A172 (cell line): ENCODE data around the gene STXBP3. TPM values are rescaled to one million over a fixed set of nuclear protein-coding genes. Genes with fewer than 3 reads are reported as not detected.
"Not testable (repeated sequence)": the region's sequence is repeated elsewhere in the genome, so short reads cannot be mapped to it uniquely, and the experiment has no call there.

Experiments used
- DNase-seq: peaks from one replicate; pipeline ENCODE4 v3.0.0-alpha.2; 2015; ENCODE audit warnings: low spot score
- total RNA-seq: library from RNA; depleted of rRNA; stranded (reverse); fragments of >200 nt; shearing (Covaris generic); gene quantifications from 2 replicates; pipeline ENCODE4 v1.2.3, GENCODE V29; 2014; rRNA removed

The STXBP3 gene, protein sequence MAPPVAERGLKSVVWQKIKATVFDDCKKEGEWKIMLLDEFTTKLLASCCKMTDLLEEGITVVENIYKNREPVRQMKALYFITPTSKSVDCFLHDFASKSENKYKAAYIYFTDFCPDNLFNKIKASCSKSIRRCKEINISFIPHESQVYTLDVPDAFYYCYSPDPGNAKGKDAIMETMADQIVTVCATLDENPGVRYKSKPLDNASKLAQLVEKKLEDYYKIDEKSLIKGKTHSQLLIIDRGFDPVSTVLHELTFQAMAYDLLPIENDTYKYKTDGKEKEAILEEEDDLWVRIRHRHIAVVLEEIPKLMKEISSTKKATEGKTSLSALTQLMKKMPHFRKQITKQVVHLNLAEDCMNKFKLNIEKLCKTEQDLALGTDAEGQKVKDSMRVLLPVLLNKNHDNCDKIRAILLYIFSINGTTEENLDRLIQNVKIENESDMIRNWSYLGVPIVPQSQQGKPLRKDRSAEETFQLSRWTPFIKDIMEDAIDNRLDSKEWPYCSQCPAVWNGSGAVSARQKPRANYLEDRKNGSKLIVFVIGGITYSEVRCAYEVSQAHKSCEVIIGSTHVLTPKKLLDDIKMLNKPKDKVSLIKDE
- 54.5 and 63.2 TPM in 2 replicates for total RNA-seq

DNA sequence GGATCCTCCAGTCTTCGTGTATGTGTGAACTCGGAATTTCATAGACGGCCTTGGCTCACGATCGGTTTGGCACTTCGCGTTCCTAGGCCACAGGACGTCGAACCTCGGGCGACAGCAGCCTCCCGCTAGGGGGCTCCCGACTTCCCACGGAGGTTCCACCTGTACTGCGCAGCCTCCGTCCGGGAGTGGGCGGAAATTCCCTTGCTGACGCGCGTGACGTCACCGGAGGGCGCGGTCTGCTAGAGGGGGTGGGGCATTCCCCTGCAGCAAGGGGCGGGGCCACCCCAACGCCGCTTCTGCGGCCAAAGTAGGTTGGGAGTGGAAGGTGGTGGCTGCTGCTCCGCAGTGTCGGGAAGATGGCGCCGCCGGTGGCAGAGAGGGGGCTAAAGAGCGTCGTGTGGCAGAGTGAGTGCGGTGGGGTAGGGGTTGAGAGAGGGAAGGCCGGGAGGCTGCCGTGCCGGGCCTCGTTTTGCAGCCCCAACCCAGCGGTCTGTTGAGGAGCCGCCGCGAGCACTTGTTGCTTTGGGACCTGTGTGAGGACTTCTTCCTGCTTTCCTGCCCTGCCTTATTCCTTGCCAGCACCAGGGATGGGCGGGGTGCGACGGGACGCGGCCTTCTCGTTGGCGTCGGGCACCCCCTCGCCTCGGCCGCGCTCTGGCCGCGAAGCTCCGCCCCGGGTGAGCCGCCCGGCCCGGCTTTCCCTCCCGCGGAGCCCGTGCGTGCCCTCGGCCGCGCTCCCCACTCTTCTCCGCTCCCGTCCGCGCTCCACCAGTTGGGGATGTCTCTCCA is at the start of gene STXBP3:
Gene STXBP3, plus strand, starts transcription at position 293 of the 789 bp plus-strand sequence. Its CDS starts 64 bp downstream, at position 357.
- DNase-seq: peak; percentile 93

DNA sequence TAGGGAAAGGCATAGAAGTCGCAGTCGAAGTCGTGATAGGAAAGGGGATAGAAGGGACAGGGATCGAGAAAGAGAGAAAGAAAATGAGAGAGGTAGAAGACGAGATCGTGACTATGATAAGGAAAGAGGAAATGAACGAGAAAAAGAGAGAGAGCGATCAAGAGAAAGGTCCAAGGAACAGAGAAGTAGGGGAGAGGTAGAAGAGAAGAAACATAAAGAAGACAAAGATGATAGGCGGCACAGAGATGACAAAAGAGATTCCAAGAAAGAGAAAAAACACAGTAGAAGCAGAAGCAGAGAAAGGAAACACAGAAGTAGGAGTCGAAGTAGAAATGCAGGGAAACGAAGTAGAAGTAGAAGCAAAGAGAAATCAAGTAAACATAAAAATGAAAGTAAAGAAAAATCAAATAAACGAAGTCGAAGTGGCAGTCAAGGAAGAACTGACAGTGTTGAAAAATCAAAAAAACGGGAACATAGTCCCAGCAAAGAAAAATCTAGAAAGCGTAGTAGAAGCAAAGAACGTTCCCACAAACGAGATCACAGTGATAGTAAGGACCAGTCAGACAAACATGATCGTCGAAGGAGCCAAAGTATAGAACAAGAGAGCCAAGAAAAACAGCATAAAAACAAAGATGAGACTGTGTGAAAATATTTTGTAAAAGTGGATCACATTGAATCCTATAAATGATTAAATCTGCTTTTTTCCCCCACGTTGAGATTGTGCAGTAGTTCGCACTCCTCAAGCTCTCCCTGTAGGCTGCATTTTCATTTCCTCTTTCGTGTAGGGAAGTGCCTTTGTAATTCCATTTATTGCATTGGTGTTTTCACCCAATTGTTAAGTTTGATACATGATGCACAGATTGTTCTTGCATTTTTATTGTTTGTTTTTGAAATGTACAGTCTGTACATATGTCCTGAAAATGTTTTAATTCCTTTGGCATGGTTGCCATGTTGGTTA is 46.8 kb upstream of the STXBP3 start:
- no peak for DNase-seq

DNA sequence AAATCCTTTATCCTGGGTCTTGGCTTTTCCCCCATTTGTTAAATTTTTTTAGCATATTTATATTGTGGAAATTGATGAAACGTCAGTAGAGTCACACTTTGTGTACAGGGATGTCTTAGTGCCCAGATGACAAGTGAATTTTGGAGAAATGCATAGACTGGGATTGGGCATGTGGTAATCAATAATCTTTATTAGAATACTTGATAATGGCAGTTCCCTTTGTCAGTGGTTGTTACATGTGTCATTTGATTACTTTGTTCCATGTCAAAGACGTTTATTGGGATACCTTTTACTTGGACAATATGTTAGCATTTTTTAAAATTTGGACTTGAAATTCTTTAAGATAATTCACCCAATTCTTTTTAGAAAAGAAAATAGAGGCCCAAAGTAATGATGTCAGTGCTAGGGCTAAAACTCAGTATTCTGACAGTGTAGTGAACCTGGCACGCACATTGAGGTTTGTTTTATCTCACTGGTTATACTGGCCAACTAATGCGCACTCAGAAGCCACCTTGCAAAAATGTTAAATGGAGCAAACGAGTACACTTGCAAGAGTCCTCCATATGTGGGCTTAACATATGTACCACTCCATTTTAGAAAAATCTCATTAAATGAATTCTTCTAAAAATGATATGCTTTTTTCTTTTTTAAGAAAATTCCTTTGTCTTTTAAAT is 45.2 kb upstream of the STXBP3 start:
- DNase-seq: no peak

DNA sequence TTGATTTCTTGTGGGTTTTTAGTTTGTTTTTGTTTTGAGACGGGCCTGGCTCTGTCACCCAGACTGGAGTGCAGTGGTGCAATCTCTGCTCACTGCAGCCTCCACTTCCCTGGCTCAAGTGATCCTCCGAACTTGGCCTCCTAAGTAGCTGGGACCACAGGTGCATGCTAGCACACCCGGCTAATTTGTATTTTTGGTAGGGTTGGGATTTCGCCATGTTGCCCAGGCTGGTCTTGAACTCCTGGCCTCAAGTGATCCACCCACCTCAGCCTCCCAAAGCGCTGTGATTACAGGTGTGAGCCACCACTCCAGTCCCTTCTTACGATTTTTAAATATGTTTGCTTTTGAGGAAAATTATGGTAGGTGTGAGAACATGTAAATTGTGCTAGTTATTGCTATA is 44.4 kb upstream of the STXBP3 start:
- DNase-seq: not testable (repeated sequence)

DNA sequence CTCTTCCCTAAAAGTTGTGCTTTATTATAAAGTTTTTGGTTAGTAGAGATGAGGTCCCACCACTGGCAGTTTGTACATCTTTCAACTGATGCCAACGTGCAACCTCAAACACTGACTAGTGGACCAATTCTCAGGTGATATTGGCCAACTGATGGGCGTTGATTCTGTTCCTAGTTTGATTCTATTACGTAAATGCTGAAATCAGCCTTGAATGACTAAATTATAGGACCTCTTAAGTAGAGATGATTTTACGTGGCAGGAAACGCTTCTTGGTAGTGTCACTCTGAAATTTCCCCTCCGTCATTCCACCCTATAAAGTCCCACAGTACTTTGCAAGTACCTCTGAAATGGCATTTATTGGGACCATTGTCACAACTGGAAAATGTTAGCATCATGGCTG is 42.5 kb upstream of the STXBP3 start:
- DNase-seq: peak; percentile 20

DNA sequence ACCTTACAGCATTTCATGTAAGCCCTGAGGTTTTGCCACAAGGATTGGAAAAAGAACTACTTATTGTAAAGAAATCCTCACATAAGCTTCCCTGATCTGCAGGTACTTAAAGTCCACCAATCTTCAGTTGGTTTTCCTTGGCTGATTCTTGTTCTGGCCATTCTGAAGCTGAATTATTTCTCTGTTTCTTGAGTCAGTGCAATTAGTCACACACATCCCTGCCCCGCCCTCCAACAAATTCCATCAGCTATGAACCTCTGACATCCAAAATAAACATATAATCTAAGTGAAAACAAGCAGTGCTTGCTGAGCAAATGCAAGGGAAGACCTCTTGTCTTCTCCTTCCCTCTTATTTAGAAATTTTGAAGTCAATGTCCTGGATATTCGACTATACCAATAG is 42.0 kb upstream of the STXBP3 start:
- peak; percentile 58 for DNase-seq

DNA sequence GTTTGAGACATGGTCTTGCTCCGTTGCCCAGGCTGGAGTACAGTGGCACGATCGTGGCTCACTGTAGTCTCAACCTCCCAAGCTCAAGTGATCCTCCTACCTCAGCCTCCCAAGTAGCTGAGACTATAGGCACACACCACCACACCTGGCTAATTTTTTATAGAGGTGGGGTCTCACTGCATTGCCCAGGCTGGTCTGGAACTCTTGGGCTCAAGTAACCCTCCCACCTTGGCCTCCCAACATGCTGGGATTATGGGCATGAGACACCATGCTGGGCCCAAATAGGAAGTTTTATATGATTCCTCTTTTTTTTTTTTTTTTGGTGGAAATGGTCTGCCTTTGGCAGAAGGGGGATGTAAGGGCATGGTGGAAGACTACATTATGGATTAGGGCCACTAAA is 39.8 kb upstream of the STXBP3 start:
- no peak for DNase-seq

DNA sequence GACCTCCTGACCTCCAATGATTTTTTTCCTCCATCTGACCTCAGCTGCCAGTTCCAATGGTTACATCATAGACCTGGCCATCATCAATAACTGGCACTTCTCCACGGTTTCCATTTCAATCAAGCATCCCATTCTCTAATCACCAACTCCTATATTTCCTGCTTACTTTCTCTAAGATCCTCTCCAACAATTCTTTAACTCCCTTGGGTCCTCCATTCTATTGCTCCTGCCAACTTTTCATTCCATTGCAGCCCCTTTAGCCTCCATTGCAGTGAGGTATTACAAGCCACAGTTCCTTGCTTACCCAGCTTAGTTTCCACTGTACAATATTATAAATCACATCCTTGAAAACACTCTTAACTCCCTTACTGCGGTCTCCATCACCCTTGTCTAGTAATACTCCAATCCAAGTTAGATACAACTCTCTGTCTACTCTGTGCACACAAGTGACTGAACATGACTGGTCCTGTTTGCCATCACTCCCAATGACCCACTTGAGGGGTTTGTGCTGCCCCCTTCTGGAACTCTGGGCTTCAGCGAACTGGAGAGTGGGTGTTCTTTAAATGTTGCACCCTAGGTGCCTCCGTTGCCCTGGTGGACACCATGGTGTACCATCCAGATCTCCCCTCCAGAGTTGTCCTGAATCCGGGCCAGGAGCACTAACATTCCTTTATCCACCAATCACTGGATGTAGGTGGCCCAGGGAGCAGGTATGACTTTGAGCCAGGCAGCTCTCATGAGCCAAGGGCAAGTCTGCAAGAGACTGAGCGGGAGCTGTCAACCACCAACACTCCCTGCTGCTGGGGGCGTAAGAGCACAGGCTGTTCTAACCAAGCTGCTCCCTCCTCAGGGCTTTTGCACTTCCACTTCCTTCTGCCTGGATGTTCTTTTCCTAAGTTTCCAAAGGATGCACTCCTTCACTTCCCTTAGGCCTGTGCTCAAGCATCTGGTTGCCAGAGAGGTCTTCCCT is 37.5 kb upstream of the STXBP3 start:
- DNase-seq: no peak

DNA sequence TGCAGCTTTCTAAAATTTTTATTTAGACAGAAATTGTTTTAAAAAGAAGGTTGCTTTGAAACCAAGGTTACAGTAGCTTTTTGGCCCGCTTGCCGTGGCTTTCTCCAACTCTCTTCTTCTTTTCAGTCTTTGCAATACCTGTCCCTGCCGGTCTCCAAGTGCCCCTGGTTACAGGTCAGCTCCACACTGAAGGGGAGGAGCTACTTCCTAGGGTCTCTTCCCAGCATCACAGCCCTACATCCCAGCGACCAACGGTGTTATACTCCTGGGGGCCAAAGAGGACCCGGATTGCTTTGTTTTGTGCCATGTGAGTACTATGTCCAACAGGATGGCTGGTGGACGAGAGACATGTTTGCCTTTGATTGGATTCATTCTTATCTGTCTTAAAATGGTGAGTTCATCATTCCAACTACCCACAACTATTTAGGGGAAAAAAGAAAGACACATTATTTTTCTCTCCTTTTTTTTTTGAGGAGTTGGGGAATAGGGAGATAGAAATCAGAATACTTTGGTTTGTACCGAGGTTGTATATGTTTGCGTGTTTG is 33.8 kb upstream of the STXBP3 start, which contains the start of gene FNDC7:
Gene FNDC7, plus strand, starts transcription at position 303 of the 545 bp plus-strand sequence. Its CDS starts 26 bp downstream, at position 329.
- DNase-seq: no peak

DNA sequence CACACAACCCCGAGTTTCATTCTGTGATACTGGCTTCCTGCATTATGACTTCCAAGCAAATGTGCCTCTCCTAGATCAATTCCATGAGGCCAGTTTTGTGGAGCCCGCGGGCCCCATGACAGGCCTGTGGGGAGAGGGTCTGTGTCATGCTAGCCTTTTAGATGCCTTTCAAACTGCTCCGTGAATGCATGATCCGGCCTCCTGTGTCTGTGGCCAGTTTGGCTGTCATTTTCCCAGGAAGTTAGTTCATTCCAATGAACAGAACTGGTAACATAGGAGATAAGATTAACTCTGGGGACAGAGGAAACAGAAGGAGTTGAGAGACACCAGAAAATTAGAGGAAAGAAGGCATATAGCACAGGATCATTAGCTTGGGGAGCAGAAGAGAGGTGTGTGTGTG is 30.5 kb upstream of the STXBP3 start:
- no peak for DNase-seq

DNA sequence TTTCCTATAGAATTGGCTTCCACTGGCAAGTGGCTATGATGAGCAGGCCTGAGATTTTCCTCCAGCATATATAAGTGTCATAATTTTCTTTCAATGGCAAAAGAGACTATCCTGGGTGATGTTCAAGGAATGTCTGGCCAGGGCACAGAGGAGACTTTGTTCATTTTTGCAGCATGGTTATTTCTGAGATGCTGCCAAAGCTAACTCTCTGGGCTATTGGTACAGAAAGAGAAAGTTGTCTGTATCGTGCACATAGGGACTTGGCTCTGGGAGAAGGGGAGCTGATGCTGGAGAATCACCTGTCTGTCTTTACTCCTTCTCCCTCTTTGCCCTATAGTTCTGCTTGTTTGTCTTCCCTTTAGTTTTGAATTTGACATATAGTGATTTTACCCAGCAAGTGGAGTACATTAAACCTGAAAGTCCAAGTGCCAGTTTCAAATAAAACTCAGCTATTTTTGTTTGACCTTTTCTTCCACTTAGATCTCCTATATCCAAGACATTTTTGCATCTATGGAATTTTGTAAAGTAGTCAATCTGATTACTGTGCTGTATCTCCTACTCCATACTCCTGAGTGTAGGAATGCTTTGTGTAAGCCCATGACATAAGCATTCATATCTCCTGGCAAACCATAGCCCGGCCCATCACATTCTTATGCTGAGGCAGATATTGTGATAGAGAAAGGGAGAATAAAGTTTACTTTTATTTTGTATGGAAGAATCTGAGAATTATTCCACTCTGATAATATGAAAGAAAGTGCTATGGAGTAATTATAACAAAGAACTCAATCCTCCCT is 29.8 kb upstream of the STXBP3 start:
- no peak for DNase-seq

DNA sequence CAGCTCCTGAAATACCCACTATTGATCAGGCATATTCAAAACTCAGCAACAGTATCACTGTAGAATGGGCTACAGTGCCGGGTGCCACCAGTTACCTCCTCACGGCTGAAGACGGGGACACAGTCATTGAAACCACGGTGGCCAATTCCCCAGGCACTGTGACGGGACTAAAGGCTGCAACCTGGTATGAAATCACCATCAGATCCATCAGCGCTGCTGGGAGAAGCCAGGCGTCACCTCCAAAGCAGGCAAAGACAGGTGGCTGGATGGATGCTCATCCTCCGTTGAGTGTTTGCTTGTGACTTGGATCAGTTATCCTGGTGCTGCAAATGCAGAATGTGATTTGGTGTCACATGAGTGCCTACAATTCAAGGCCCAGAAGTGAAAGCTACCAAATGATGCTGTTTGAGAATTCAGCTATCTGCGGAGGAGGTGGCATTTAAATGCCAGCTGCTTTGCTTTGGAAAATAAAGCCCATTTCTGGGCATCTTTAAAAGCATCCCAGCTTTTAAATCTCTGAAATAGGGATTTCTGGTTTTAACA is 28.6 kb upstream of the STXBP3 start:
- DNase-seq: no peak

DNA sequence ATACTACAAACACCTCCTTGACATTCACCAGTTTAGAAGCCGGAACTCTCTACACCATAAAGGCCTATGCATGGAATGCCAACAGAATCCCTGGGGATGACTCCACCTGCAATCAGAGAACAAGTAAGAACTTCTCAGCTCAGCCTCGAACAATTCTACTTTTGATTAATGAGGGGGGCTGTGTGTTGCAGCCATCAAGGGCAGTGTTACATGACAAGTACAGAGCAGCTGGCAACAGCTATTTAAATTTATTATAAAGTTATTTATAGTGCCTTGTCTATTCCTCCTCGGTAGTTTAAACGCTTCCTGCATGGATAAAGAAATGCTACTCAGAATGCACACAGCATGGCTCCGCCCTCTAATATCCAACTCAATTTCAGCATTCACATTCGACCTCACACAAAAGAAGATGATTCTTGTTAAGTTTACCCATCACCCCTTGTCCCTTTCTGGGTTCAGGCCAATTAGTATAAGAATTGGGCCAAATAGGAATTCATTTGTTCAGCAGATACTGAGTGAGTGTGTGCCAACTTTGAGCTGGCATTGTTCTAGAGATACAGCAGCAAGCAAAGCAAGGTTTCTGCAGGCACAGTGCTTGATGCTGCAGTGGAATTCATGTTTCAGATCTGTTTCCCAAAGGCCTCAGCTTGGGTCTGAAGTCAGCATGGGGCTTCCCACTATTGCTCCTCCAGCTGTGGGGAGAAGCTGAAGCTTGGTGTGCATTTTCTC is 27.4 kb upstream of the STXBP3 start:
- no peak for DNase-seq

DNA sequence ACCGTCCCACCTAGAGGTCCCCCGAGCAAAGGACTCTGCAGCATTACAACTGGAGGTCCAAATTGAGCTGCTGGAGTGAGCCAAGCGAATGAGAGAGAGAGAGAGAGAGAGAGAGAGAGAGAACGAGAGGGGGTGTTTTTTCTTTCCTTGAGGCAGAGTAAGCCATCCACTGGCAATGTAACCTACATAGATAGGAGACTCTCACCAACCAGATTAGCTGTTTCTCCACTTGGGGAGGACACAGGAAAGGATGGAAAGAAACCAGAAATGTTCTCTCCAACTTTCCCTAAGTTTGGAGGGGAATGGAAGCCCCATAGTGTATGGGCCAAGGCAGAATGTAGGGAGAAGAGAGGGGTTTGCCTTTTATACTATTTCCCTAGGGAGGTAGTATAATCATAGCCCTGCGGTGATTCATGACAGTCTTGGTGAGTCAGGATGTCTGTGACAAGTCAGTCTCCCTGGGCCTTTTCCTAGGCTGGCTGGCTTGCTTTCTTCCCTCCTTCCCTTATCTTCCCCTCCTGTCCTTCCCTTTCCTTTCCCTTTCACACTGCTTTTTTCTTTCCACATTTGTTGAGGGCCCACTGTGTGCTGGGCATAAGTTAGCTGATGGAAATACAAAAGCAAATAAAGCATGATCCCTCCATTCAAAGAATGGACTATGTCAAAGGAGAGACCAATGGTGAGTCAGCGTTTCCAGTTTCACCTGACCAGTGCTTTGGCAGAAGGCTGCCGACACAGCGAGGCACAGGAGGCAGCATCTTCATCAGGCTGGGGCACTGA is 26.6 kb upstream of the STXBP3 start:
- peak; percentile 88 for DNase-seq

DNA sequence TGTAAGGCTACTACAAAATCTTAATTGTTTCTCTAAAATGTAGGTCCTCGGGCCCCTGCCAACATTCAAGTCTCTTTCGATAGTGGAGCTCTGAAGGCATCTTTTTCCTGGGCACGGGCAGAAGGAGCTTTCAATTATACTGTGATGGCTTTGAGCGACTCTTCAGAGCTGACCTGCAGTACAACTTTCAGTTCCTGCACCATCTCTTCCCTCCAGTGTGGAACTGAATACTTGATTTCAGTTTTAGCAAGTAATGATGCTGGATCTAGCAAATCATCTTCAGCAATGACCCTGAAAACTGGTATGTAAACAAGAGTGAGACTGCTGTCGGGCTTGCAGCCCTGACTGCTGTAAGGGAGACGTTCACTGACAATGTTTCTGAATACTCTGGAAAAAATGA is 24.2 kb upstream of the STXBP3 start:
- no peak for DNase-seq

DNA sequence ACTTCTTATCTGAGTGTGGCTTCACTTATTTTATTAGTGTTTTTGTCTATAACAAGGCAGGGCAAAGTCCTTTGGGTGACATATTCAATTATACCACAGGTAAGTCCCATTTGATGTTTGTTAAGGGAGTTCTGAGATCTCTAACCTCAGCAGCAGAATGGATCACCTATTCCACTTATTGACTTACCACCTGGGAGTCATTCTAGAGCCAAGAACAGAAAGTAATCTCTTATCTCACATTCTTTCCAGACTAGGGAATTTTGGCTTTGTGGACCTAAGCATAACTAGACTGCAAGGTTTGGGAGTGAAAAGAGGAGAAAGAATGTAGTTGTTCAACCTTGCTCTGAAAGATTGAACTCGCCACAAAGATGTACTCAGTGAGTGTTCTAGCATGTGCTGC is 20.6 kb upstream of the STXBP3 start:
- no peak for DNase-seq
